WTC11 (cell line): Measurements from ENCODE around the gene RAPGEF2. TPM values are rescaled to one million over a fixed set of nuclear protein-coding genes. Genes with fewer than 3 reads are reported as not detected.

ENCODE experiments used
- ATAC-seq: fragments of 200-7000 bp; cut with Tn5 transposase; 2 replicates; pipeline ENCODE4 v1.10.0; 2021; ENCODE audit warnings: mild to moderate bottlenecking, moderate library complexity
- CTCF ChIA-PET: fragments of 300-600 bp; sonication (Branson Sonifier 250); formaldehyde crosslinking; loops from one replicate; lab custom pipeline; 2021; ENCODE audit warnings: antibody characterized with exemption; lab: Charles Lee
- POLR2A ChIA-PET: fragments of 350-600 bp; sonication (Branson Sonifier 250); formaldehyde crosslinking; loops from one replicate; lab custom pipeline; 2021; ENCODE audit warnings: antibody characterized with exemption; lab: Charles Lee
- DNase-seq: peaks from one replicate; pipeline ENCODE4 v3.0.0; 2021; ENCODE audit warnings: low spot score
- H3K27ac Mint-ChIP-seq: 2 replicates; pipeline ENCODE4 v1.8.0; 2021; ENCODE audit warnings: mixed read lengths
- H3K27me3 Mint-ChIP-seq: 2 replicates; pipeline ENCODE4 v1.8.0; 2021; ENCODE audit warnings: low read depth, mild to moderate bottlenecking, moderate library complexity, mixed read lengths
- H3K36me3 Mint-ChIP-seq: 2 replicates; pipeline ENCODE4 v1.8.0; 2021; ENCODE audit warnings: mixed read lengths
- H3K4me1 Mint-ChIP-seq: 2 replicates; pipeline ENCODE4 v1.8.0; 2022; ENCODE audit warnings: mixed read lengths
- H3K4me3 Mint-ChIP-seq: 2 replicates; pipeline ENCODE4 v1.8.0; 2021; ENCODE audit warnings: mild to moderate bottlenecking, moderate library complexity, mixed read lengths
- H3K9me3 Mint-ChIP-seq: 2 replicates; pipeline ENCODE4 v1.8.0; 2021; ENCODE audit warnings: mixed read lengths
- ETV6 ChIP-seq: sonication (generic); formaldehyde crosslinking; IDR thresholded peaks from 2 replicates; pipeline ENCODE4 v1.8.1; 2022; ENCODE audit warnings: mild to moderate bottlenecking, missing genetic modification reagents
- FOXJ3 ChIP-seq: sonication (generic); formaldehyde crosslinking; IDR thresholded peaks from 2 replicates; pipeline ENCODE4 v1.9.0; 2021; ENCODE audit warnings: missing genetic modification reagents, mild to moderate bottlenecking, borderline replicate concordance
- FOXK1 ChIP-seq: sonication (generic); formaldehyde crosslinking; IDR thresholded peaks from 2 replicates; pipeline ENCODE4 v1.8.0; 2022; ENCODE audit warnings: mild to moderate bottlenecking, moderate library complexity, missing genetic modification reagents
- GRHL2 ChIP-seq: fragments of 250-450 bp; sonication (Bioruptor Pico); IDR thresholded peaks from 2 replicates; pipeline ENCODE4 v1.8.0; 2022; ENCODE audit warnings: mild to moderate bottlenecking, moderate library complexity; ENCODE audit not compliant: insufficient replicate concordance, severe bottlenecking
- JAZF1 ChIP-seq: fragments of 250-450 bp; sonication (Bioruptor Pico); IDR thresholded peaks from 2 replicates; pipeline ENCODE4 v1.9.0; 2021; ENCODE audit warnings: moderate library complexity, mild to moderate bottlenecking, inconsistent platforms
- NR3C1 ChIP-seq: sonication (generic); formaldehyde crosslinking; conservative IDR thresholded peaks from 2 replicates; pipeline ENCODE4 v1.8.1; 2023; ENCODE audit warnings: low read depth, mild to moderate bottlenecking, missing genetic modification reagents
- SOX15 ChIP-seq: fragments of 250-450 bp; sonication (Bioruptor Pico); IDR thresholded peaks from 2 replicates; pipeline ENCODE4 v1.9.0; 2021; ENCODE audit warnings: mild to moderate bottlenecking
- ZNF671 ChIP-seq: fragments of 250-450 bp; sonication (Bioruptor Pico); IDR thresholded peaks from 2 replicates; pipeline ENCODE4 v1.8.0; 2021; ENCODE audit warnings: mild to moderate bottlenecking
- microRNA-seq: library from miRNA; unstranded; fragments of <30 nt; microRNA quantifications from one replicate; pipeline ENCODE4 v1.2.0, GENCODE V29; 2022; ENCODE audit warnings: borderline number of aligned reads
- total RNA-seq: library from RNA; stranded (reverse); gene quantifications from 3 replicates; pipeline ENCODE4 v1.2.3, GENCODE V29; 2021
- TF ChIP-seq, protein P1 (sequence below): sonication (generic); formaldehyde crosslinking; IDR thresholded peaks from 2 replicates; pipeline ENCODE4 v1.8.0; 2022; ENCODE audit warnings: mild to moderate bottlenecking, missing genetic modification reagents
- TF ChIP-seq, protein P2 (sequence below): sonication (generic); formaldehyde crosslinking; IDR thresholded peaks from 2 replicates; pipeline ENCODE4 v1.8.1; 2022; ENCODE audit warnings: mild to moderate bottlenecking, moderate library complexity, missing genetic modification reagents

The RAPGEF2 gene
- total RNA-seq, 1 experiment from 2014 or later = 40.6 TPM

DNA sequence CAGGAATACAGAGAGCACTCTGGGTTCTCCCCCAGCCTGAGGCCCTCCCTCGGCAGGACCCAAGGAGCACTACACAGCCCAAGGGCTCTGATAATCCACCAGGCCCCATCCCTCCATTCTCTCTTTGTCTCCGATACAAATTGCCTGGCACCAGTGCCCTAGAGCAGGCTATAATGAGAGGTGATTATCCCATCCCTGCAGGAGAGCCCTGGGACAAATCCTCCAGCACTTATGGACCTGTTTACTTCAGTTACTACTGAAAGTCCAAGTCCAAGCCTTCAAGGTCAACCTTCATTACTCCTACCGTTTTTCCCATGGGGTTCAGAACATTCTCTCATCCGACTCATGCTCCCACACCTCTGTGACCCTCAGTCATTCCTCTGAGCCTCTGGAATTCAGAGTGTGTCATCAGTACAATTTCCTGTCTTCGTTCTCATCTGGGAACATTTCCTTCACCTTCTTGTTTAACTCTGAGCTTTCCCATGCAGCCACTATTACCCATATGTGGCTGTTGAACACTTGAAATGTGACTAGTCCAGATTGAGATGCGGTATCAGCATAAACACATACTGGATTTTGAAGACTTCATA, 299.0 kb downstream of the RAPGEF2 start:
- no peaks in the 10 kb centered on the region for H3K27me3 Mint-ChIP-seq
- H3K36me3 Mint-ChIP-seq = no peaks in the 10 kb centered on the region
- H3K27ac Mint-ChIP-seq = no peak overlapping the region
- ATAC-seq = 0 out of 2 replicates have a peak, but pooled peaks have one; percentile 20
- TF ChIP-seq FOXJ3 (no peak), NR3C1 (CRISPR knock-in tag) (no peak), JAZF1 (CRISPR knock-in tag) (no peak), ZNF671 (no peak), SOX15 (CRISPR knock-in tag) (no peak), FOXK1 (CRISPR knock-in tag) (no peak), ETV6 (CRISPR knock-in tag) (no peak), GRHL2 (CRISPR knock-in tag) (no peak)
- TF ChIP-seq, protein P1, sequence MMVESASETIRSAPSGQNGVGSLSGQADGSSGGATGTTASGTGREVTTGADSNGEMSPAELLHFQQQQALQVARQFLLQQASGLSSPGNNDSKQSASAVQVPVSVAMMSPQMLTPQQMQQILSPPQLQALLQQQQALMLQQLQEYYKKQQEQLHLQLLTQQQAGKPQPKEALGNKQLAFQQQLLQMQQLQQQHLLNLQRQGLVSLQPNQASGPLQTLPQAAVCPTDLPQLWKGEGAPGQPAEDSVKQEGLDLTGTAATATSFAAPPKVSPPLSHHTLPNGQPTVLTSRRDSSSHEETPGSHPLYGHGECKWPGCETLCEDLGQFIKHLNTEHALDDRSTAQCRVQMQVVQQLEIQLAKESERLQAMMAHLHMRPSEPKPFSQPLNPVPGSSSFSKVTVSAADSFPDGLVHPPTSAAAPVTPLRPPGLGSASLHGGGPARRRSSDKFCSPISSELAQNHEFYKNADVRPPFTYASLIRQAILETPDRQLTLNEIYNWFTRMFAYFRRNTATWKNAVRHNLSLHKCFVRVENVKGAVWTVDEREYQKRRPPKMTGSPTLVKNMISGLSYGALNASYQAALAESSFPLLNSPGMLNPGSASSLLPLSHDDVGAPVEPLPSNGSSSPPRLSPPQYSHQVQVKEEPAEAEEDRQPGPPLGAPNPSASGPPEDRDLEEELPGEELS (CRISPR knock-in tag) = no peak
- TF ChIP-seq, protein P2, sequence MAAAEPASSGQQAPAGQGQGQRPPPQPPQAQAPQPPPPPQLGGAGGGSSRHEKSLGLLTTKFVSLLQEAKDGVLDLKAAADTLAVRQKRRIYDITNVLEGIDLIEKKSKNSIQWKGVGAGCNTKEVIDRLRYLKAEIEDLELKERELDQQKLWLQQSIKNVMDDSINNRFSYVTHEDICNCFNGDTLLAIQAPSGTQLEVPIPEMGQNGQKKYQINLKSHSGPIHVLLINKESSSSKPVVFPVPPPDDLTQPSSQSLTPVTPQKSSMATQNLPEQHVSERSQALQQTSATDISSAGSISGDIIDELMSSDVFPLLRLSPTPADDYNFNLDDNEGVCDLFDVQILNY (CRISPR knock-in tag) = no peak
- no peak overlapping the region for H3K4me3 Mint-ChIP-seq
- no peak for DNase-seq
- CTCF ChIA-PET = no interaction called here
- POLR2A ChIA-PET = no interaction called here
- H3K4me1 Mint-ChIP-seq = peaks cover 9% of the 10 kb centered on the region; the same call in 1 of the 2 replicates
- no peaks in the 10 kb centered on the region for H3K9me3 Mint-ChIP-seq

Small RNA genes lying within 50 kb of the gene (microRNA-seq; reads per million reads assigned to microRNA genes)
- not detected for gene MIR3688-1
- gene MIR3688-2 = not detected
